ENCODE measurements around the gene TICAM1. TPM values are rescaled to one million over a fixed set of nuclear protein-coding genes. Genes with fewer than 3 reads are reported as not detected.
"Not testable (repeated sequence)": the region's sequence is repeated elsewhere in the genome, so short reads cannot be mapped to it uniquely, and the experiment has no call there.

Gene TICAM1
- total and polyA plus RNA-seq, 2 experiments from 2014 or later = 0.38 to 1.5 TPM

GRCh38 chr19:4794971-4795370, 36.5 kb downstream of the TICAM1 start:
- Histone ChIP-seq H3K36me3 (peaks cover 7% of the 10 kb centered on the region), H3K4me1 (ENCODE audit: low read depth) (no peaks in the 10 kb centered on the region), H3K4me3 (no peak overlapping the region), H3K9me3 (ENCODE audit: low read depth) (no peaks in the 10 kb centered on the region), H3K27me3 (no peaks in the 10 kb centered on the region), H3K27ac (no peak overlapping the region)
- TF ChIP-seq, protein P1, sequence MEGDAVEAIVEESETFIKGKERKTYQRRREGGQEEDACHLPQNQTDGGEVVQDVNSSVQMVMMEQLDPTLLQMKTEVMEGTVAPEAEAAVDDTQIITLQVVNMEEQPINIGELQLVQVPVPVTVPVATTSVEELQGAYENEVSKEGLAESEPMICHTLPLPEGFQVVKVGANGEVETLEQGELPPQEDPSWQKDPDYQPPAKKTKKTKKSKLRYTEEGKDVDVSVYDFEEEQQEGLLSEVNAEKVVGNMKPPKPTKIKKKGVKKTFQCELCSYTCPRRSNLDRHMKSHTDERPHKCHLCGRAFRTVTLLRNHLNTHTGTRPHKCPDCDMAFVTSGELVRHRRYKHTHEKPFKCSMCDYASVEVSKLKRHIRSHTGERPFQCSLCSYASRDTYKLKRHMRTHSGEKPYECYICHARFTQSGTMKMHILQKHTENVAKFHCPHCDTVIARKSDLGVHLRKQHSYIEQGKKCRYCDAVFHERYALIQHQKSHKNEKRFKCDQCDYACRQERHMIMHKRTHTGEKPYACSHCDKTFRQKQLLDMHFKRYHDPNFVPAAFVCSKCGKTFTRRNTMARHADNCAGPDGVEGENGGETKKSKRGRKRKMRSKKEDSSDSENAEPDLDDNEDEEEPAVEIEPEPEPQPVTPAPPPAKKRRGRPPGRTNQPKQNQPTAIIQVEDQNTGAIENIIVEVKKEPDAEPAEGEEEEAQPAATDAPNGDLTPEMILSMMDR (IDR thresholded peaks at IDR 0.05; ENCODE audit: low read depth, low read length) = no peak
- DNase-seq (ENCODE audit: low read depth in 1 of 2, low spot score in 1 of 2) = no peak

DNA sequence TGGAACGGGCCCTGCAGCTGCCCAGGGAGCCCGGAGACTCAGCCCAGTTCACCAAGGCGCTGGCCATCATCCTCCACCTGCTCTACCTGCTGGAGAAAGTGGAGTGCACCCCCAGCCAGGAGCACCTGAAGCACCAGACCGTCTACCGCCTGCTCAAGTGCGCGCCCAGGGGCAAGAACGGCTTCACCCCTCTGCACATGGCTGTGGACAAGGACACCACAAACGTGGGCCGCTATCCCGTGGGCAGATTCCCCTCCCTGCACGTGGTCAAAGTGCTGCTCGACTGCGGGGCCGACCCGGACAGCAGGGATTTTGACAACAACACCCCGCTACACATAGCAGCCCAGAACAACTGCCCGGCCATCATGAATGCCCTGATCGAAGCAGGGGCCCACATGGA, 38.2 kb downstream of the TICAM1 start:
- H3K36me3 ChIP-seq, H3K4me3 ChIP-seq: not testable (repeated sequence)

GRCh38 chr19:4792866-4793195, 38.7 kb downstream of the TICAM1 start:
- DNase-seq (ENCODE audit: low read depth in 1 of 2, low spot score in 1 of 2); H3K9me3 ChIP-seq (ENCODE audit: low read depth); H3K36me3 ChIP-seq; H3K27ac ChIP-seq; H3K27me3 ChIP-seq; H3K4me1 ChIP-seq (ENCODE audit: low read depth): not testable (repeated sequence)
- H3K4me3 ChIP-seq = peak overlapping the region; percentile 79

More for the DNA sequence above, 38.2 kb downstream of the TICAM1 start:
- not testable (repeated sequence) for H3K9me3 ChIP-seq (ENCODE audit: low read depth); DNase-seq (ENCODE audit: low read depth in 1 of 2, low spot score in 1 of 2); H3K4me1 ChIP-seq (ENCODE audit: low read depth); H3K27ac ChIP-seq; H3K27me3 ChIP-seq

- not testable (repeated sequence) for H3K36me3 ChIP-seq; DNase-seq (ENCODE audit: low read depth in 1 of 2, low spot score in 1 of 2); H3K27me3 ChIP-seq; H3K4me1 ChIP-seq (ENCODE audit: low read depth); H3K9me3 ChIP-seq (ENCODE audit: low read depth)
- peak overlapping the region; percentile 79 for H3K4me3 ChIP-seq
- peak overlapping the region; percentile 95 for H3K27ac ChIP-seq
These were observed 39.3 kb downstream of the TICAM1 start for GRCh38 chr19:4792019-4792865.

DNA sequence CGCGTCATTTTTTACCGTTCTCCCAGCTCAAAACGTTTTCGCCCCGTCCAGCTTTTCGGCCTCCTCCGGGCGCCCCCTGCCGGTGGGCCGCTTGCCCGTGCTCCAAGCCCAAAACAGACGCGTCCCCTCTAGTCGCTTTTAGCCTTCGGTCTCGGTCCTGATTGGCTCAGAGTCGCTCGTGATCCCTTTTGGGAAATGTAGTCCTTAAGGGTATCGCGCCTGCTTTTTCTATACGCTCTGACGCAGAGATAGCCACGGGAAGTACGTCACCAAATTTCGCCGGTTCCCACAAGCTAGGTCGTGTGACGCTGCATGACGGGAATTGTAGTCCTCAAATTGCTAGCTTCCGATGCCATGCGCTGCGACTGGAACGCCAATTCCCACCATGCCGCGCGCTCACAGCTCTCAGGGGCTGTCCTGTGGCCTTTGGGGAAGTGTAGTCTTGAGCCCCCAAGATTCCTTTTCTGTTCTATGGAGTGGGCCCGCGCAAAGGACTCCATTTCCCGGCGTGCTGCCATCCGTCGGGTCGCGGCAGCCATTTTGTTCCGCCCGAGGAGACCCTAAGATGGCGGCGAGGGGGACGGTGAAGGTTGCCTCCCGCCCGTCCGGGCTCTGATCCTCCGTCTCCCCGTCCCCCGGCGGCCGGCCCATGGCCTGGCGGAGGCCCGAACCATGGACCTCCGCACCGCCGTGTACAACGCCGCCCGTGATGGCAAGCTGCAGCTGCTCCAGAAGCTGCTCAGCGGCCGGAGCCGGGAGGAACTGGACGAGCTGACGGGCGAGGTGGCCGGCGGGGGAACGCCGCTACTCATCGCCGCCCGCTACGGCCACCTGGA, 40.1 kb downstream of the TICAM1 start, which contains the start of gene FEM1A:
Gene FEM1A (plus strand): TSS at position 552 of the 836 bp plus-strand sequence. CDS start 121 bp downstream, at position 673.
- peak within 1 kb of the TSS; percentile 79 for H3K4me3 ChIP-seq
- H3K4me1 ChIP-seq (ENCODE audit: low read depth) = no peaks in the 10 kb centered on the region
- H3K36me3 ChIP-seq = peaks cover 7% of the 10 kb centered on the region
- peak within 1 kb of the TSS; percentile 95 for H3K27ac ChIP-seq
- TF ChIP-seq, protein P1 (IDR thresholded peaks at IDR 0.05; ENCODE audit: low read depth, low read length) = peak; percentile 100
- H3K9me3 ChIP-seq (ENCODE audit: low read depth) = no peaks in the 10 kb centered on the region
- no peaks in the 10 kb centered on the region for H3K27me3 ChIP-seq
- peak; percentile 100 for DNase-seq (ENCODE audit: low read depth in 1 of 2, low spot score in 1 of 2)

- H3K9me3 ChIP-seq (ENCODE audit: low read depth); H3K27me3 ChIP-seq; H3K27ac ChIP-seq; DNase-seq (ENCODE audit: low read depth in 1 of 2, low spot score in 1 of 2); H3K4me1 ChIP-seq (ENCODE audit: low read depth); H3K36me3 ChIP-seq; H3K4me3 ChIP-seq: not testable (repeated sequence)
These were observed 45.0 kb downstream of the TICAM1 start for GRCh38 chr19:4786412-4787016.

DNA sequence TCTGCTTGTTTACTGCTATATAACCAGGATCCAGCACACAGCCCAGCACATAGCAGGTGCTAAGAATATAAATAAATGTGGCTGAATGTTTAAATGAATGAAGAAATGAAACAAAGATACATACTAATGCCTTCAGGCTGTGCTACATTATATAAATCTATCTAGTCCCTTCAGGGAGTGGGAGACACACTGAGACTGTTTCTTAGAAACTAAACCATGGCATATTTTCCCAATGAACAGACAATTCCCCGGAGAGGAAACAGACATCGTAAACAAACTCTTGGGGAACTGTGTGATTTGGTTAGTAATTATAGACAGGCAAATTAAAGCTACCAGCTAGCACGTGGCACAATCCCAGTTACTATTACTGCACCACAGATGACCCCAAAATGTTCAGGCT, 49.7 kb downstream of the TICAM1 start:
- Histone ChIP-seq H3K36me3 (no peaks in the 10 kb centered on the region), H3K27ac (no peak overlapping the region), H3K9me3 (ENCODE audit: low read depth) (no peaks in the 10 kb centered on the region), H3K27me3 (no peaks in the 10 kb centered on the region), H3K4me1 (ENCODE audit: low read depth) (no peaks in the 10 kb centered on the region), H3K4me3 (no peak overlapping the region)
- TF ChIP-seq, protein P1 (IDR thresholded peaks at IDR 0.05; ENCODE audit: low read depth, low read length) = no peak
- DNase-seq (ENCODE audit: low read depth in 1 of 2, low spot score in 1 of 2) = no peak
